ENCODE results near the gene MAD1L1.
"Not testable (repeated sequence)": the region's sequence is repeated elsewhere in the genome, so short reads cannot be mapped to it uniquely, and the experiment has no call there.

MAD1L1 gene

DNA sequence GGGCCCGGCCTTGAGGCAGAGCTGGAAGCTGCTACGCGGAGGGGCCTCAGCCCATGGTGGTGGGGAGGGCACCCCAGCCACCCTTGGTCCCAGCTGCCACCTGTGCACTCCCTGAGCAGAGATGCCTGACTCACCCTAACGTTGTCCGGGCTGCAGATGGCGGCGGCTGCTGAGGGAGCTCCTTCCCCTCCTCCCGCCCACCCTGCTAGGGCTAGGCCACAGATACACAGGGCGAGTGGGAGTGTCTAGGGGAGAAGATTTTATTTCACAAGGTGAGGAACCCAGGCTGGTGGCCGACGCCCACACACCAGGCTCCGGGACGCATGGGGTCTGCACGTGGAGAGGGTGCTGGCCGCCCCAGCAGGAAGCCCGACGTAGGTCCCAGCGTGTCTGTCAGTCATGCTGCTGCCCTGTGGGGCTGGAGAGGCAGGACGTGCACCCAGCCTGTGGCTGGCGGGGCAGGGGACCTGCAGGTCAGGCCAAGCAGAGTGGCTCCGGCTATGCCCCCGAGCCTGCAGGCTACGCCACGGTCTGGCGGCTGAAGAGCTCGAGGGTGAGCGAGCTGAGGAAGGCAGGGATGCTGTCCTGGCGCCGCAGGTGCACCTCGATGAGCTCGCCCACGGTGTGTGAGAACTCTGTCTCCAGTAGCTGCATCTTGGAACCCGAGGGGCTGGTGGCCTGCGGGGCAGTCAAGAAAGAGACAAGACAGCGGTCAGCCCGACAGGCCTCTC lies 417.0 kb downstream of the MAD1L1 start:
- not testable (repeated sequence) for DNase-seq

DNA sequence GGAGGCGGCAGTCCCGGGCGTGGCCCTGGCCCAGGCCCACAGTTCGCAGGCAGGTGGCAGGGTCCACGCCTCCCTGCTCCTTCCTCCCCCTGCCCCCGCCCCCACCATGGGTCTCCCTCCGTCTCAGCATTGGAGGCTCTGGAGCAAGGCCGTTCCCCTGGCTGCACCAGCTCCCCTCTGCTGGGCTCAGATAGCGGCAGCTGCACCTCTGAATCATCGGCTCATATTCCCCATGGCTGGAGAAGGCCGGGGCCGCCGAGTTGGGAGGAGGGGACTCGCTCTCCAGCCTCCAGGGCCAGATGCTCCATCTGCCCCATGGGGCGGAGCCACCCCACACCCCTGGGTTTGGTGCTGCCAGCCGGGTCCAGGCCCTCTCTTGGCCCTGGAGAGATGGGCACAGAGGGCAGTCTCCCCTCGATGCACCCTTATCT lies 417.7 kb downstream of the MAD1L1 start:
- DNase-seq = no peak

DNA sequence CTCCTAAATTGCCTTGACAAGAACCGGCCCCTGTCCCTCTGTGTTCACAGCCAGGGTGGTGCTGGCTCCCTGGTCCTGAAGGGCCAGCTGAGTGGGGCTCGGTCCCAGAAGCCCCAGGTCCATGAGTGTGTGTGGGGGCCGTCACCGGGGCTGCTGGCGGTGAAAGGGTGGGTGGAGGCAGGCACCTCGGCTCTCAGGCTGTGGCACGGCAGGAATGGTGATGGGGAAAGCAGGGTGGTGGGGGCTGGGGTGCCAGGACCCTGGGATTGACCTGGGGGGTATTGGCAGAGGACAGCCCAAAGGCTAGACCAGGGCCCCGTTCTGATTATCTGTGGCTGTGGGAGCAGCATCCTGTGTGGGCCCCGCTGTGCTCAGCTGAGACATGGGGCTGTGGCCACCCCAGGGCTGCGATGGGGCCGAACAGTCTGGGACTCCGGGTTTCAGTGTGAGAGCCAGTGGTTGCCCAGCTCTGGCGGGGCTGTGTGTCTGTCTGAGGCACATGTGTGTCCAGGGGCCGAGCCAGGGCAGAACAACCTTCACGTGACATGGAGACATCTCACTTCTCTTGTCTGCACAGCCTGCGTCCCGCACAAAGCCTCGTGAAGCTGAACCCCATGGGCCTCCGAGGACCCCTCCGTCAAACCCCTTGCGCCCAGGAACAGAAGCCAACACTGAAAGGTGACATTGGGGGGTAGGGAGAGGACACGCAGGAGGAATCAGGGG lies 418.5 kb downstream of the MAD1L1 start:
- DNase-seq = no peak

- no peak for DNase-seq
Measured at GRCh38 chr7:1813394-1814088, 419.2 kb downstream of the MAD1L1 start.

- no peak for DNase-seq
Measured at GRCh38 chr7:1812509-1813393, 420.0 kb downstream of the MAD1L1 start.

GRCh38 chr7:1811850-1812508 lies 420.8 kb downstream of the MAD1L1 start:
- no peak for DNase-seq

DNA sequence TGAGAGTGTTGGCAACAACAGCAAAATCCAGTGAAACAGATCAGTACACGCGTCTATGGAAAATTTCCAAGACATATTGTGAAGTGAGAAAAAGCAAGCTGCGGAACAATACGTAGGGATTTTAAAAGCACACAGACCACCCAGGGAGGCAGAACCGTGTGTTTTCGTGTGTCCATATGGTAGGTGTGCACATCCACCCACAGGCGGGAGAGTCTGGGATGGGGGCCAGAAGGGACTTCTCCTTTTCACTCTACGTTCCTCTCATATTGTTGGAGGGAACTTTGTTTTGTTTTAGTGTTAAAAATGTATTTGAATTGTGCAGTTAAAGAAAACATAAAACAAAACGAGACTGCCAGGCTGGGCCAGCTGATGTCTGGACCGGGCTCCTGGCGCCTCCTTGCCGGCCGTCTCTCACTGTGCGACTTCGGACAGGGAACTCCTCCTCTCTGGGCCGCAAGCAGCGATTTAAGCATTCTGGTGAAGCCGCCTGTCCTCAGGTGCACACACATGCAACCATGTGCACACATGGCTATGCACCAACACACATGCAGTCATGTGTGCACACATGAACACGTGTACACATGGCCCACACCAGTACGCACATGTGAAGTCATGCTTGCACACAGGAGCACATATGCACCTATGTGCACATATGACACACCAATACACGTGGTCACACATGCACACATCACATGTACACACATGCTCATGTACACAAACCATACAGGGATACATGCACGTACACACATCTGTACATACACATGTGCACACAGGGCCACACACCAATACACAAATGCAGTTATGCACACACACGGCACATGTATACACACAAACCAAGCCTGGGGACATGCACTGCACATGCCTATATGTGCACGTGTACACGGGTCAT lies 421.5 kb downstream of the MAD1L1 start:
- no peak for DNase-seq

GRCh38 chr7:1810521-1810920 lies 422.2 kb downstream of the MAD1L1 start:
- DNase-seq = no peak

DNA sequence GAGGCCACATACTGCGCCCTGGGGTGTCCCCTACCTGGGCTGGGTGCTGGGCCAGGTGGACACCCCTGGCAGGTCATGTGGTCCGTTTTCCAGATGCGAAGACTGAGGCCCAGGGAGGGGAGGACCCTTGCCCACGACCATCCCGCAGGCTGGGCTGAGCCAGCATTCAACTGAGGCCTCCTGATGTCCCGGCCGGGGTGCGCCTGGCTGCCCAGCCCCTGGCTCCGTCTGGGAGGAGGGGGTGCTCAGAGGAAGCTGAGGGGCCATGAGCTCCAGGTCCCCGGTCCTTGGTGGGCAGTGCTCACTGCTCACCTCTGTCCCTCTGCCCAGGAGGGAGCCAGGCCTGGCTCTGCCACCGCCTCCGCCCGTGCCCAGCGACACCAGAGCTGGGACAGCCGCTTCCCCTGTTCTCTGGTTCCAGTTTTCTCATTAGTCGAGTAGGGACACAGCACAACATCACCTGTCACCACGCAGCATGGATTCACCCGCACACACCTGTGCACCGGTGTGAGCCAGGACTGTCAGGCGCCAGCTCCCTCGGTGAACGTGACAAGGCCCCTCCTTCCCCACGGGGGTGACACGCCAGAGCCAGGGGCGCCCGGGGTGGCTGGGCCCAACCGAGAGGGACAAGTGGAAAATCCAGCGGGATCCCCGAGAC lies 423.0 kb downstream of the MAD1L1 start:
- DNase-seq = no peak

DNA sequence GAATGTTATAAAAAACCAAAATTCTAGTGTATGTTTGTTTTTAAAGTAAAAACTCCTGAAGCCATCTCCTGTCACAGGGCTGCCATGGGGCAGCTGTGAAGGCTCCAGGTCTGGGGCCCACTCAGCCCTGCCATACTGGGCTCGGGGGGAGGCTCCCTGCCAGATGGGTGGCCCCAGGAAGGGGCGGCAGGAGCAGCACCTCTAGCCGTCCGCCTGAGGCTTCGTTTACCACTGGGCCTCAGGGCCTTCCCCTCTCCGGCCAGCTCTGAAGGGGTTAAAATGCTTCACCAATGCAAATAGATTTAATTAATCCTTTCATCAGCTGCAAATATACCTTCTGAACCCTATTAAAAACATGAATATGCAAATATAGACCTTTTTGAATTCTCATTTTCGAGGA lies 423.7 kb downstream of the MAD1L1 start:
- no peak for DNase-seq

DNA sequence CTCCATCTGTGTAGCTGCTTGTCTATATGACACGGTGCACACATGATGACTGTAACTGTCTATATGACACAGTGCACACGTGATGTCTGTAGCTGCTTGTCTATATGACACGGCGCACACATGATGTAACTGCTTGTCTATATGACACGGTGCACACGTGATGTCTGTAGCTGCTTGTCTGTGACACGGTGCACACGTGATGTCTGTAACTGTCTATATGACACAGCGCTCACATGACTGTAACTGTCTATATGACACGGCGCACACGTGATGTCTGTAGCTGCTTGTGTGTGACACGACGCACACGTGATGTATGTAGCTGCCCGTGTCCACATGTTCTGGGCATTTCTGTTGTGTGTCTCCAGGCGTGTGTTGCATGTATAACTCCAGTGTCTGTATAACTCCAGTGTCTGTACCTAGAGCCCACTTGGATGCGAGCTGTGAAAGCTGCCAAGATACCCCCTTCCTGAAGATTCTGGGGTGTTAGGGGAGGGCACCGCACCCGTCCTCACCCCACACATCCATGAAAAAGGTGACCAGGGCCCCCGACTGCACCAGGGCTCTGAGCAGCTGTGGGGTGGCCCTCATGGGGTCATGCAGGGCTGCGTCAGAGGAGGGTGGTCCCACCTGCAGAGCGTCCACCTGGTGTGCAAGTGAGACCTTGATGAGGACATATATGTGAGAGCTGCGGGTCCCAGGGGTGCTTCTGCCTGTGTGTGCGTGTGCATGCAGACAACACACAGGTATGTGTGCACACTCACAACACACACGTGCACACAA lies 424.7 kb downstream of the MAD1L1 start:
- no peak for DNase-seq

GRCh38 chr7:1806354-1806753 lies 426.4 kb downstream of the MAD1L1 start:
- no peak for DNase-seq

- DNase-seq = no peak
Measured at GRCh38 chr7:1804310-1804709, 428.4 kb downstream of the MAD1L1 start.

DNA sequence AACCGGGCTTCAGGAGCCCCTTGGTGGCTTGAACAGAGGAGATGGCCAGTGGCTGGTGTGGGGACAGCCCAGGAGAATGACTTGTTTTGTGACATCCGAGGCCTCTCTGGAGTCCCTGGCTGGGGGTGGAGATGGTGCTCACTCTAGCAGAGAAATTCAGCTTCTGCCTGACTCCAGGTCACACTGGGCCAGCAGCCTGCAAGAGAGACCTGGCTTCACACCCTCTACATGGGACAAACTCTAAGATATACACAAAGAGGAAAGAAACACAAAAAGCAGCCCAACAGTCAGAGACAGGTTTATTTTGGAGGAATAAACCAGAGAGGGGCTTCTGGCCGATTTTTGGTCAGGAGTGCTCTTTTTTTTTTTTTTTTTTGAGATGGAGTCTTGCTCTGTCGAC lies 429.8 kb downstream of the MAD1L1 start:
- DNase-seq = no peak

DNA sequence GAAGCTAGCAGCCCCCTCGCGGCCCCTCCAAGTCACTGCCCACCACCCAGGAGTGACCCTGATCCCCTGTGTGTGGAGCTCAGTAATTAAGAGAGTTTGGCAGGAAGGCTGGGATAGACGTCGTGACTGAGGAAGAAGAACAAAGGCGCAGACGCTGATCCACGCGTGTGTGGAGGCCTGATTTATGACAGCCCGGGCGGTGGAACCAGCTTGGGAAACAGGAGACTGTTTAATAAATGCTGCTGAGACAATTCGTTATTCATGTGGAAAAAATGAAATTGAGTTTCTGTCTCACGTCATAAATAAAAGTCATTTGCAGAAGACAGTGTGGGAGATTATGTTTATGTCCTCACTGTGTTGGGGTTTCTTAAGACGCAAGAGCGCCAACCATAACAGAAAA lies 431.8 kb downstream of the MAD1L1 start:
- DNase-seq = no peak

- DNase-seq = no peak
Measured at GRCh38 chr7:1798191-1798590, 434.6 kb downstream of the MAD1L1 start.

- no peak for DNase-seq
Measured at GRCh38 chr7:1794888-1795542, 437.7 kb downstream of the MAD1L1 start.

- DNase-seq = no peak
Measured at GRCh38 chr7:1787681-1788235, 445.0 kb downstream of the MAD1L1 start.

DNA sequence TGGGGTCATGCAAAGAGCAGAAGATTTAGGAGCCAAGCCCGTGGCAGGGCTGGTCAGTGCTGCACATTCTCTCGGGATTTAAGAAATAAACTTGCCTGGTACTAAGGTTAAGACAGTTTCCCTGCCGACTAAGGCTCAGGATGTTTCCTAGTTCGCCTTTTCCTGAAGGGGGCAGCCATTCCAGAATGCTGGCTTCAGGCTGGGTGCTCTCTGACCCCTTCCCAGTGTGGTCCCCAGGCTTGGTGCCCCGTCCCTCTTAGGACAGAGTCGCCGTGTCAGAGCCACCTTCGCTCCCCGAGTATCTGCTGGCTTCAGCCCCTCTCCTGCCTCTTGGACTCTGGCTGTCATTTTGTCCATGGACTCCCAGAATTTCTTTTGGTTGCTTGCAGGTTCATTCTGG lies 445.5 kb downstream of the MAD1L1 start:
- no peak for DNase-seq

Measured in T1000 (cell line).